ENCODE results near the gene LIF. TPM values are rescaled to one million over a fixed set of nuclear protein-coding genes. Genes with fewer than 3 reads are reported as not detected.
A peak's percentile ranks its signal among the peaks of the same experiment; 100 is the strongest.

The LIF gene
- total RNA-seq, 1 experiment from 2014 or later: 35.7 TPM

- in situ Hi-C loops (cut with HindIII; ENCODE audit: low pct_unique_long_range_greater_than_20kb, low sequenced_read_pairs): no loop called here
- no peak for DNase-seq (ENCODE audit: low read depth)
These were observed 3.5 kb upstream of the LIF start for GRCh38 chr22:30250039-30250565.

GRCh38 chr22:30249049-30250038, 2.8 kb upstream of the LIF start:
- DNase-seq (ENCODE audit: low read depth): peak; percentile 57

GRCh38 chr22:30248484-30248883, 1.9 kb upstream of the LIF start:
- in situ Hi-C loops (cut with HindIII; ENCODE audit: low pct_unique_long_range_greater_than_20kb, low sequenced_read_pairs): no loop called here
- no peak for DNase-seq (ENCODE audit: low read depth)

More at GRCh38 chr22:30249049-30250038, 2.8 kb upstream of the LIF start:
- in situ Hi-C loops (cut with HindIII; ENCODE audit: low pct_unique_long_range_greater_than_20kb, low sequenced_read_pairs): no loop called here

- DNase-seq (ENCODE audit: low read depth): no peak
- in situ Hi-C loops (cut with HindIII; ENCODE audit: low pct_unique_long_range_greater_than_20kb, low sequenced_read_pairs): no loop called here
These were observed 1.4 kb upstream of the LIF start for GRCh38 chr22:30247974-30248373.

GRCh38 chr22:30247561-30247960, 1.0 kb upstream of the LIF start:
- in situ Hi-C loops (cut with HindIII; ENCODE audit: low pct_unique_long_range_greater_than_20kb, low sequenced_read_pairs): no loop called here

GRCh38 chr22:30246814-30247376, 336 bp upstream of the LIF start:
- in situ Hi-C loops (cut with HindIII; ENCODE audit: low pct_unique_long_range_greater_than_20kb, low sequenced_read_pairs): no loop called here
- DNase-seq (ENCODE audit: low read depth): no peak

More at GRCh38 chr22:30247561-30247960, 1.0 kb upstream of the LIF start:
- DNase-seq (ENCODE audit: low read depth): no peak

- DNase-seq (ENCODE audit: low read depth): no peak
- in situ Hi-C loops (cut with HindIII; ENCODE audit: low pct_unique_long_range_greater_than_20kb, low sequenced_read_pairs): no loop called here
These were observed 1.2 kb downstream of the LIF start for GRCh38 chr22:30245181-30245984.

GRCh38 chr22:30244641-30245040, 1.9 kb downstream of the LIF start:
- in situ Hi-C loops (cut with HindIII; ENCODE audit: low pct_unique_long_range_greater_than_20kb, low sequenced_read_pairs): no loop called here
- DNase-seq (ENCODE audit: low read depth): no peak

- DNase-seq (ENCODE audit: low read depth): no peak
- in situ Hi-C loops (cut with HindIII; ENCODE audit: low pct_unique_long_range_greater_than_20kb, low sequenced_read_pairs): no loop called here
These were observed 2.5 kb downstream of the LIF start for GRCh38 chr22:30244066-30244465.

- in situ Hi-C loops (cut with HindIII; ENCODE audit: low pct_unique_long_range_greater_than_20kb, low sequenced_read_pairs): no loop called here
- DNase-seq (ENCODE audit: low read depth): no peak
These were observed 2.9 kb downstream of the LIF start for GRCh38 chr22:30243661-30244060.

- in situ Hi-C loops (cut with HindIII; ENCODE audit: low pct_unique_long_range_greater_than_20kb, low sequenced_read_pairs): no loop called here
- DNase-seq (ENCODE audit: low read depth): no peak
These were observed 4.8 kb downstream of the LIF start for GRCh38 chr22:30241576-30242371.

- in situ Hi-C loops (cut with HindIII; ENCODE audit: low pct_unique_long_range_greater_than_20kb, low sequenced_read_pairs): no loop called here
These were observed 5.8 kb downstream of the LIF start for GRCh38 chr22:30240541-30241417.

GRCh38 chr22:30239488-30240405, 6.8 kb downstream of the LIF start:
- no peak for DNase-seq (ENCODE audit: low read depth)
- in situ Hi-C loops (cut with HindIII; ENCODE audit: low pct_unique_long_range_greater_than_20kb, low sequenced_read_pairs): no loop called here

More at GRCh38 chr22:30240541-30241417, 5.8 kb downstream of the LIF start:
- no peak for DNase-seq (ENCODE audit: low read depth)

- in situ Hi-C loops (cut with HindIII; ENCODE audit: low pct_unique_long_range_greater_than_20kb, low sequenced_read_pairs): no loop called here
- peak; percentile 90 for DNase-seq (ENCODE audit: low read depth)
These were observed 7.7 kb downstream of the LIF start for GRCh38 chr22:30238661-30239487.

GRCh38 chr22:30238136-30238535, 8.4 kb downstream of the LIF start:
- no peak for DNase-seq (ENCODE audit: low read depth)
- in situ Hi-C loops (cut with HindIII; ENCODE audit: low pct_unique_long_range_greater_than_20kb, low sequenced_read_pairs): no loop called here

Measured in Caki2 (cell line).